ENCODE measurements around the gene COL18A1.

GRCh38 chr21:45548711-45549491 lies 143.9 kb downstream of the COL18A1 start:
- no peak for TF ChIP-seq POLR2A (IDR thresholded peaks at IDR 0.05; ENCODE audit: low read length)
- no peak for TF ChIP-seq CTCF (IDR thresholded peaks at IDR 0.05)

Data from A549 (cell line).